Activated CD4-positive, alpha-beta memory T cell treated with anti-CD3 and anti-CD28 coated beads for 36 hours (primary cell): ENCODE data around the gene LIMK1. TPM values are rescaled to one million over a fixed set of nuclear protein-coding genes. Genes with fewer than 3 reads are reported as not detected.
A peak's percentile ranks its signal among the peaks of the same experiment; 100 is the strongest.

ENCODE experiments used
- CTCF ChIA-PET: fragments of 350-600 bp; sonication (Branson Sonifier 250); formaldehyde crosslinking; loops from one replicate; lab custom pipeline; 2021; ENCODE audit warnings: antibody characterized with exemption, inconsistent platforms; lab: Charles Lee
- POLR2A ChIA-PET: fragments of 350-600 bp; sonication (Branson Sonifier 250); formaldehyde crosslinking; loops from one replicate; lab custom pipeline; 2021; ENCODE audit warnings: antibody characterized with exemption; lab: Charles Lee
- DNase-seq: peaks from one replicate; pipeline ENCODE4 v3.0.0-alpha.2; 2020
- H3K27ac Mint-ChIP-seq: one replicate; pipeline ENCODE4 v1.8.0; 2021; ENCODE audit warnings: mixed read lengths
- H3K27me3 Mint-ChIP-seq: one replicate; pipeline ENCODE4 v1.8.0; 2021; ENCODE audit warnings: mixed read lengths
- H3K36me3 Mint-ChIP-seq: one replicate; pipeline ENCODE4 v1.8.0; 2021; ENCODE audit warnings: mixed read lengths
- H3K4me1 Mint-ChIP-seq: one replicate; pipeline ENCODE4 v1.8.0; 2021; ENCODE audit warnings: low read depth, mixed read lengths
- H3K4me3 Mint-ChIP-seq: one replicate; pipeline ENCODE4 v1.8.0; 2021; ENCODE audit warnings: mild to moderate bottlenecking, mixed read lengths
- H3K9me3 Mint-ChIP-seq: one replicate; pipeline ENCODE4 v1.8.0; 2021; ENCODE audit warnings: mixed read lengths
- intact Hi-C: fragments of 100-400 bp; cut with micrococcal nuclease; formaldehyde crosslinking; loops from one replicate; pipeline ENCODE4 v1.15.1; 2023
- total RNA-seq, 2 experiments: library from RNA; stranded (reverse); gene quantifications; one replicate each; pipeline ENCODE4 v1.2.3, GENCODE V29; 2021

LIMK1 gene
- total RNA-seq, 2 experiments from 2014 or later = 16.4 to 16.9 TPM

- H3K27ac Mint-ChIP-seq = no peak overlapping the region
- H3K27me3 Mint-ChIP-seq = peaks cover 4% of the 10 kb centered on the region
- H3K4me3 Mint-ChIP-seq = no peak overlapping the region
- no peak for DNase-seq
- ChIA-PET POLR2A (no interaction called here), CTCF (interaction anchor here (1.0 to 1.6 kb wide), 2 partner anchors 32 to 342 kb away, joined by 3 to 5 read pairs; no protein-coding TSS in a partner anchor)
- H3K36me3 Mint-ChIP-seq = no peaks in the 10 kb centered on the region
- H3K9me3 Mint-ChIP-seq = no peaks in the 10 kb centered on the region
- intact Hi-C loops = no loop called here
- H3K4me1 Mint-ChIP-seq = peaks cover 6% of the 10 kb centered on the region
These were observed 25.1 kb upstream of the LIMK1 start for GRCh38 chr7:74058486-74058885.

- intact Hi-C loops = no loop called here
- CTCF ChIA-PET = interaction anchor here (1.0 to 1.6 kb wide), 2 partner anchors 32 to 342 kb away, joined by 3 to 5 read pairs; no protein-coding TSS in a partner anchor
- POLR2A ChIA-PET = no interaction called here
These were observed 24.6 kb upstream of the LIMK1 start for GRCh38 chr7:74059037-74059436.

DNA sequence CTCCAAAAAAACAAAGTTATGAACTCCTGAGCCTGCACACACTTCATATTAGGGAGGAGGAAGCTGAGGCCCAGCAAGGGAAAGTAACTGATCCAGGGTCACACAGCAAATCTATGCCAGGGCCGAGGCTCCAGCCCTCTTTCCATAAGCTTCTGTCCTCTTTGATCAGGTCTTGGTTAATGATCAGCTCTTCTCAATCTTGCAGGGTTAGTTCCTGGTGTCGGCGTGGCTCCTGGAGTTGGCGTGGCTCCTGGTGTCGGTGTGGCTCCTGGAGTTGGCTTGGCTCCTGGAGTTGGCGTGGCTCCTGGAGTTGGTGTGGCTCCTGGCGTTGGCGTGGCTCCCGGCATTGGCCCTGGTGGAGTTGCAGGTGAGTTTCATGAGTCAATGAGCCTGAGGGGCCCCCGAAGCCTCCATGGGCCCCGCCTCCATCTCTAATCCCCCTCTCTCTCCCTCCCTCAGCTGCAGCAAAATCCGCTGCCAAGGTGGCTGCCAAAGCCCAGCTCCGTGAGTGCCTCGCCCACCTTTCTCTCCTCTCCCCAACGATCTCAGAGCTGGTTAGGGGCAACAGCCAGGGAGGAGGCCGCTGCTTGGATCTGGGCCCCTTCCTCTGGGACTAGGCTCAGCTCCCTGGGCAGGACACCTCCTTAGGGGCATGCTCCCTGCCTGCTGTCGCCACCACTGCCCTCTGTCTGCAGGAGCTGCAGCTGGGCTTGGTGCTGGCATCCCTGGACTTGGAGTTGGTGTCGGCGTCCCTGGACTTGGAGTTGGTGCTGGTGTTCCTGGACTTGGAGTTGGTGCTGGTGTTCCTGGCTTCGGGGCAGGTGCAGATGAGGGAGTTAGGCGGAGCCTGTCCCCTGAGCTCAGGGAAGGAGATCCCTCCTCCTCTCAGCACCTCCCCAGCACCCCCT is 23.7 kb upstream of the LIMK1 start:
- intact Hi-C loops = no loop called here
- no peak for DNase-seq
- Mint-ChIP-seq H3K36me3 (no peaks in the 10 kb centered on the region), H3K4me1 (peaks cover 6% of the 10 kb centered on the region), H3K9me3 (no peaks in the 10 kb centered on the region), H3K27ac (no peak overlapping the region), H3K27me3 (peaks cover 4% of the 10 kb centered on the region), H3K4me3 (no peak overlapping the region)
- POLR2A ChIA-PET = no interaction called here
- CTCF ChIA-PET = no interaction called here

More at GRCh38 chr7:74059037-74059436, 24.6 kb upstream of the LIMK1 start:
- H3K9me3 Mint-ChIP-seq = no peaks in the 10 kb centered on the region
- peaks cover 6% of the 10 kb centered on the region for H3K4me1 Mint-ChIP-seq
- no peak for DNase-seq
- H3K36me3 Mint-ChIP-seq = no peaks in the 10 kb centered on the region
- H3K27me3 Mint-ChIP-seq = peaks cover 4% of the 10 kb centered on the region
- H3K4me3 Mint-ChIP-seq = no peak overlapping the region
- H3K27ac Mint-ChIP-seq = no peak overlapping the region

DNA sequence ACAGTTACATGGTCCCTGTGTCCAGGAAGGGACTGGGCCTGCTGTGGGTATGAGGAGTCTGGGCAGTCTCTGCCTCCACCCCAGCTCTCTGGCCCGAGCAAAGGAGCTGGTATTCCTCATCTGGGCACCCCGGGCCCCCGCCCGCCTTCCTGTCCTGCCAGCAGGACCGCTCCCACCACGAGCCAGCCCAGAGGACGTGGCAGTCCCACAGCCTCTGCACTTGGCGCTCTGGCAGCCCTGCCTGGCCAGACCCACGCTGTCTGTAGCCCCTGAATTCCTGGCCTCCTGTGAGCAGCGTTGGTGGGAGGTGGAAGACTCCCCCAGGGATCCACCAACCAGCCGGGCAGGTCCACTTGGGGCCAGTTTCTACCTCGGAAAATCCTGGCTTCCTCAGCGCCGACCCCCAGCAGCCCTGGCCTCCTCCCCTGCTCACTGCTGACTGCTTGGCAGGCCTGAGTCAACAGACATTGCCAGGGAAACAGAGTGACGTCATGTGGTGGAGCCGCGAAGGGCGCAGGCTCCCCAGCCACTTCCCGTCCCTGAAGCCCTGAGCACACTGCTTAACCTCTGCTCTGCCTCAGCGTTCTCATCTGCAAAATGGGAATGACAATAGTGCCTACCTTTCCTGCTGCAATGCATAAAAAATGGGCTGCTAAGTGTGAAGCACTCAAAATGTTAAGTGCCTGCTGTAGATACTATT is 21.6 kb upstream of the LIMK1 start:
- no peak overlapping the region for H3K4me3 Mint-ChIP-seq
- ChIA-PET CTCF (no interaction called here), POLR2A (no interaction called here)
- no peaks in the 10 kb centered on the region for H3K36me3 Mint-ChIP-seq
- H3K27me3 Mint-ChIP-seq = peaks cover 4% of the 10 kb centered on the region
- peak; percentile 79 for DNase-seq
- intact Hi-C loops = no loop called here
- no peaks in the 10 kb centered on the region for H3K9me3 Mint-ChIP-seq
- H3K27ac Mint-ChIP-seq = peak overlapping the region; percentile 57
- peaks cover 6% of the 10 kb centered on the region for H3K4me1 Mint-ChIP-seq

DNA sequence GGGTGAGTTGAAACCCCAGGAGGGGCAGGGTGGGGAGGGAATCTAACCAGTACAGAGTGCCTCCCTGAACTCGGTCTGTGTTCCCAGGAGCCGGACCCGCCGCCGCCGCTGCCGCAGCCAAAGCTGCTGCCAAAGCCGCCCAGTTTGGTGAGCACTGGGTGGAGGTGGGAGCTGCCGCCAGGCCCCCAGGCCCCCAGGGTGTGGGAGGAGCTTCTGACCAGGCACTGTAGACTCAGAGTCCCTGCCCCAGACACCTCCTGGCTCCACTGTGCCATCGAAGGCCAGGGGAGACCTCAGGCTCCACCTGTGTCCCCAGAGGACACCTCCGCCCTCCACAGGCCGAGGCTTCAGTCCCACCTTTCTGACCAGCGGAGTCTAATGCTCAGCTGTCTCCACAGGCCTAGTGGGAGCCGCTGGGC is 20.4 kb upstream of the LIMK1 start:
- ChIA-PET CTCF (no interaction called here), POLR2A (no interaction called here)
- DNase-seq = no peak
- peaks cover 4% of the 10 kb centered on the region for H3K27me3 Mint-ChIP-seq
- intact Hi-C loops = no loop called here
- H3K9me3 Mint-ChIP-seq = no peaks in the 10 kb centered on the region
- H3K4me1 Mint-ChIP-seq = peaks cover 6% of the 10 kb centered on the region
- no peaks in the 10 kb centered on the region for H3K36me3 Mint-ChIP-seq
- no peak overlapping the region for H3K4me3 Mint-ChIP-seq
- no peak overlapping the region for H3K27ac Mint-ChIP-seq

GRCh38 chr7:74063646-74064045 is 20.0 kb upstream of the LIMK1 start:
- Mint-ChIP-seq H3K27ac (no peak overlapping the region), H3K4me3 (no peak overlapping the region), H3K36me3 (no peaks in the 10 kb centered on the region), H3K9me3 (no peaks in the 10 kb centered on the region), H3K4me1 (peaks cover 6% of the 10 kb centered on the region), H3K27me3 (peaks cover 4% of the 10 kb centered on the region)
- intact Hi-C loops = no loop called here
- ChIA-PET POLR2A (no interaction called here), CTCF (interaction anchor here (2.8 kb wide), 1 partner anchor 120 kb away, joined by 9 read pairs; no protein-coding TSS in a partner anchor)
- no peak for DNase-seq

GRCh38 chr7:74064696-74065095 is 18.9 kb upstream of the LIMK1 start:
- intact Hi-C loops = loop anchor here (5.0 kb wide), 1 partner anchor 338 kb away; no protein-coding TSS in a partner anchor
- POLR2A ChIA-PET = interaction anchor here (0.5 kb wide), 1 partner anchor 18 kb away, joined by 4 read pairs; no protein-coding TSS in a partner anchor

GRCh38 chr7:74066626-74067025 is 17.0 kb upstream of the LIMK1 start:
- no peak overlapping the region for H3K27ac Mint-ChIP-seq
- ChIA-PET POLR2A (no interaction called here), CTCF (interaction anchor here (2.8 kb wide), 1 partner anchor 117 kb away, joined by 9 read pairs; no protein-coding TSS in a partner anchor)
- H3K4me3 Mint-ChIP-seq = no peak overlapping the region
- H3K4me1 Mint-ChIP-seq = peaks cover 6% of the 10 kb centered on the region
- no peaks in the 10 kb centered on the region for H3K9me3 Mint-ChIP-seq
- intact Hi-C loops = loop anchor here (5.0 kb wide), 1 partner anchor 336 kb away; no protein-coding TSS in a partner anchor
- DNase-seq = no peak
- H3K27me3 Mint-ChIP-seq = no peaks in the 10 kb centered on the region
- H3K36me3 Mint-ChIP-seq = no peaks in the 10 kb centered on the region

More at GRCh38 chr7:74064696-74065095, 18.9 kb upstream of the LIMK1 start:
- no peaks in the 10 kb centered on the region for H3K27me3 Mint-ChIP-seq
- peaks cover 6% of the 10 kb centered on the region for H3K4me1 Mint-ChIP-seq
- no peaks in the 10 kb centered on the region for H3K9me3 Mint-ChIP-seq
- H3K4me3 Mint-ChIP-seq = no peak overlapping the region
- H3K36me3 Mint-ChIP-seq = no peaks in the 10 kb centered on the region
- DNase-seq = no peak
- CTCF ChIA-PET = interaction anchor here (1.8 to 2.8 kb wide), 3 partner anchors 119 to 336 kb away, joined by 6 to 9 read pairs (median 8); no protein-coding TSS in a partner anchor
- no peak overlapping the region for H3K27ac Mint-ChIP-seq

DNA sequence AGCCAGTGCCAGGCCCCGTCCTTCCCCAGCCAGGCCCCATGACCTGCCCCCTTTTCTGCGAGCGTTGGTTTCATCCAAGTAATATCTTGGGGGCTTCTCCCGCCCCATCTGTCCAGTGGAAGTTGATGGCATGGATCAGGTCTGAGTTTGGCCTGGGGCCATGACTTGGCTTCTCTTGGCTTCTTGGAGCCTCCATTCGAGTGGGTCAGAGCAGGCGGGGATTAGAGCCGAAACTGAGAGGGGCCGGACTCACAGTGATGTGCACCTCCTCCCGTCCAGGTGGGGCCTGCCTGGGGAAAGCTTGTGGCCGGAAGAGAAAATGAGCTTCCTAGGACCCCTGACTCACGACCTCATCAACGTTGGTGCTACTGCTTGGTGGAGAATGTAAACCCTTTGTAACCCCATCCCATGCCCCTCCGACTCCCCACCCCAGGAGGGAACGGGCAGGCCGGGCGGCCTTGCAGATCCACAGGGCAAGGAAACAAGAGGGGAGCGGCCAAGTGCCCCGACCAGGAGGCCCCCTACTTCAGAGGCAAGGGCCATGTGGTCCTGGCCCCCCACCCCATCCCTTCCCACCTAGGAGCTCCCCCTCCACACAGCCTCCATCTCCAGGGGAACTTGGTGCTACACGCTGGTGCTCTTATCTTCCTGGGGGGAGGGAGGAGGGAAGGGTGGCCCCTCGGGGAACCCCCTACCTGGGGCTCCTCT is 15.1 kb upstream of the LIMK1 start:
- Mint-ChIP-seq H3K4me1 (no peaks in the 10 kb centered on the region), H3K9me3 (no peaks in the 10 kb centered on the region), H3K27ac (no peak overlapping the region), H3K36me3 (no peaks in the 10 kb centered on the region), H3K4me3 (no peak overlapping the region), H3K27me3 (no peaks in the 10 kb centered on the region)
- ChIA-PET CTCF (interaction anchor here (0.6 to 4.9 kb wide), 10 partner anchors 73 to 333 kb away, joined by 3 to 29 read pairs (median 4); partner anchors contain the start of gene EIF4H), POLR2A (interaction anchor here (0.5 kb wide), 1 partner anchor 110 kb away, joined by 3 read pairs; no protein-coding TSS in a partner anchor)
- intact Hi-C loops = loop anchor here (1.0 to 5.0 kb wide), 4 partner anchors 106 to 334 kb away; partner anchors contain the start of gene EIF4H
- no peak for DNase-seq

DNA sequence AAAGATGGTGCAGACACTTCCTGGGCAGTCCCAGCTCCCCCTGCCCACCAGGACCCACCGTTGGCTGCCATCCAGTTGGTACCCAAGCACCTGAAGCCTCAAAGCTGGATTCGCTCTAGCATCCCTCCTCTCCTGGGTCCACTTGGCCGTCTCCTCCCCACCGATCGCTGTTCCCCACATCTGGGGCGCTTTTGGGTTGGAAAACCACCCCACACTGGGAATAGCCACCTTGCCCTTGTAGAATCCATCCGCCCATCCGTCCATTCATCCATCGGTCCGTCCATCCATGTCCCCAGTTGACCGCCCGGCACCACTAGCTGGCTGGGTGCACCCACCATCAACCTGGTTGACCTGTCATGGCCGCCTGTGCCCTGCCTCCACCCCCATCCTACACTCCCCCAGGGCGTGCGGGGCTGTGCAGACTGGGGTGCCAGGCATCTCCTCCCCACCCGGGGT is 14.5 kb upstream of the LIMK1 start:
- H3K4me1 Mint-ChIP-seq = no peaks in the 10 kb centered on the region
- H3K36me3 Mint-ChIP-seq = no peaks in the 10 kb centered on the region
- no peak for DNase-seq
- intact Hi-C loops = loop anchor here (2.0 to 5.0 kb wide), 3 partner anchors 106 to 333 kb away; partner anchors contain the start of gene EIF4H
- CTCF ChIA-PET = interaction anchor here (0.6 to 4.9 kb wide), 6 partner anchors 23 to 332 kb away, joined by 3 to 29 read pairs (median 3); no protein-coding TSS in a partner anchor
- no peak overlapping the region for H3K4me3 Mint-ChIP-seq
- H3K27ac Mint-ChIP-seq = no peak overlapping the region
- POLR2A ChIA-PET = no interaction called here
- H3K9me3 Mint-ChIP-seq = no peaks in the 10 kb centered on the region
- H3K27me3 Mint-ChIP-seq = no peaks in the 10 kb centered on the region
